B cell (primary cell): ENCODE measurements around the gene GNB3.

ENCODE experiments used
- CTCF ChIP-seq: fragments of 200-600 bp; IDR thresholded peaks from one replicate; pipeline ENCODE4 v1.8.0; 2022; ENCODE audit warnings: antibody characterized with exemption, mild to moderate bottlenecking
- EZH2 ChIP-seq: IDR thresholded peaks from 2 replicates; pipeline ENCODE4 v1.6.1; 2012; ENCODE audit warnings: borderline replicate concordance, low read depth, mild to moderate bottlenecking, moderate library complexity, low read length; ENCODE audit not compliant: insufficient read depth, poor library complexity, severe bottlenecking

GRCh38 chr12:6860116-6860515 lies 19.4 kb downstream of the GNB3 start:
- TF ChIP-seq CTCF, result no peak
- TF ChIP-seq EZH2, result no peak
